ENCODE data around the gene GALNT13.
"Not testable (repeated sequence)": the region's sequence is repeated elsewhere in the genome, so short reads cannot be mapped to it uniquely, and the experiment has no call there.

Gene GALNT13

DNA sequence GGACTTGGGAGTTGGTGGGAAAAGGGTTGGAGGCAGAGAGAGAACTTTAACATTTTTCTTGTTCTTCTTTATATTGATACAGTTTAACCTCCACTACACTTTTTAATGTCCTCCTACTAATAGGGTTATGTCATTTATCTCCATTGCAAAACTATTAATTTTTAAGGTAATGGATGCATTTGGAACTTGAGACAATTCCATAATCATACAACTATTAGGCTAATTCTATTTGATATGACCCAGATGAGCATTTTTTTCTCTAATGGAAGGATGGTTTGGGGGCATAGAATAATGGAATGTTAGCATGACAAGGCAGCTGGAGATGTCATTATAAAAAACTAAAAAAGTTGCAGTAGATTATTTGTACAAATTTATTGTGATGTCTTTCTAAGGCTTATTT is 587.6 kb downstream of the GALNT13 start:
- DNase-seq (ENCODE audit: low read depth): no peak
- TF ChIP-seq, protein P1, sequence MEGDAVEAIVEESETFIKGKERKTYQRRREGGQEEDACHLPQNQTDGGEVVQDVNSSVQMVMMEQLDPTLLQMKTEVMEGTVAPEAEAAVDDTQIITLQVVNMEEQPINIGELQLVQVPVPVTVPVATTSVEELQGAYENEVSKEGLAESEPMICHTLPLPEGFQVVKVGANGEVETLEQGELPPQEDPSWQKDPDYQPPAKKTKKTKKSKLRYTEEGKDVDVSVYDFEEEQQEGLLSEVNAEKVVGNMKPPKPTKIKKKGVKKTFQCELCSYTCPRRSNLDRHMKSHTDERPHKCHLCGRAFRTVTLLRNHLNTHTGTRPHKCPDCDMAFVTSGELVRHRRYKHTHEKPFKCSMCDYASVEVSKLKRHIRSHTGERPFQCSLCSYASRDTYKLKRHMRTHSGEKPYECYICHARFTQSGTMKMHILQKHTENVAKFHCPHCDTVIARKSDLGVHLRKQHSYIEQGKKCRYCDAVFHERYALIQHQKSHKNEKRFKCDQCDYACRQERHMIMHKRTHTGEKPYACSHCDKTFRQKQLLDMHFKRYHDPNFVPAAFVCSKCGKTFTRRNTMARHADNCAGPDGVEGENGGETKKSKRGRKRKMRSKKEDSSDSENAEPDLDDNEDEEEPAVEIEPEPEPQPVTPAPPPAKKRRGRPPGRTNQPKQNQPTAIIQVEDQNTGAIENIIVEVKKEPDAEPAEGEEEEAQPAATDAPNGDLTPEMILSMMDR (IDR thresholded peaks at IDR 0.05; ENCODE audit: control insufficient read depth, extremely low read depth, insufficient read depth): no peak
- H3K4me3 ChIP-seq (ENCODE audit: low read depth, low read length): no peak overlapping the region

DNA sequence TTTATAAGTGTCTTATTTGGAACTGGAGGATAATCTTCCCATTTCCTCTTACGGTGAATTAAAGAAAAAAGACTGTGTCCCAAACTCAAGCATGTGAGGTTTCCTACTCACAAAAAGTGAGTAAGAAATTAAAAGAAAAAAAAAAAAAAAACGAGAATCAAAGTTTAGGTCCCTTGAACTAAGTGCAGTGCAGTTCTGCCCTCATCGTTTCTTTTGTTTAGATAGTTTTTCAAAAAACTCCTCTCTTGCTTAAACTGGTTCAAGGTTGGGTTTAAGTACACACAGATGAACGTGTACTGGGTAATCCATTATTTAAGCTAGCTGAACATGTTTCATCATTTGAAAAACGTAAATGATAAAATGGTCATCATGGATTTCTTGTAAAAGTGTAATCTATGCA is 590.9 kb downstream of the GALNT13 start:
- no peak for DNase-seq (ENCODE audit: low read depth)
- no peak overlapping the region for H3K4me3 ChIP-seq (ENCODE audit: low read depth, low read length)
- TF ChIP-seq, protein P1 (IDR thresholded peaks at IDR 0.05; ENCODE audit: control insufficient read depth, extremely low read depth, insufficient read depth): no peak

DNA sequence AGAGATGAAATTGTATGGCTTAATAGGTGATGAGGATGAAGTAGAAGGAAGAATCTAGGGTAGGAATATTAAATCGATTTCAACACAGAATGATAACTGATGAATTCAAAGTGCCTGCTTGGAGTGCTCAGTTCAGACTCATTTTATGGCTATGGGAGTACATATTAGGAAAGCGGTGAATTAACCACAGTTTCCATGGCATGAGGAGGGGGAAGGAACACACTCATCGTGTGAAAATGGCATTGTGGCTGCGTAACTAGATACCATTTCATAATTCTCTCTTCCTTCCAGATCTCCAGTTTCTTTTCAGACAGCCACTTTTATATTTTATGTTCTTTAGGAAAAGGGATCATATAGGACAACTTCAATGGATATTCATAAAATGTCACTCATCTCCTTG is 594.5 kb downstream of the GALNT13 start:
- no peak for DNase-seq (ENCODE audit: low read depth)
- no peak overlapping the region for H3K4me3 ChIP-seq (ENCODE audit: low read depth, low read length)
- TF ChIP-seq, protein P1 (IDR thresholded peaks at IDR 0.05; ENCODE audit: control insufficient read depth, extremely low read depth, insufficient read depth): no peak

DNA sequence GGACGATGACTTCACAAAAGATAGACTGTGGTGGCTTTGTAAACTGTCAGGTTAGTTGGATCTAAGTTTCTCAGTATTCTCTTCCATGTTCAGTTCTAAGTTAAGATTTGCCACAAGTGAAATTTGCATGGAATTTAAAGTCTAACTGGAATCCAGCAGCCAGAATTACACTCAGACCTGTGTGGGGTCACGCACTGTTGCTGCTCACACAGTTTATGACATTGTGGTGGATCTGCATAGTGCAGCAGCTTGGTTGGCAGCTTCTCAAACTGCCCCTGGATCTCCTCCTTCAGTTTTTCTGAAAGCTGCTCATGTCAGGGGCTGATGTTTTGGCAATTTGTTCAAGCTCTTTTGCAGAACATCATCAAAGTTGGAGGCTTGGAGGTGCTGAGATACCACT is 598.7 kb downstream of the GALNT13 start:
- no peak overlapping the region for H3K4me3 ChIP-seq (ENCODE audit: low read depth, low read length)
- DNase-seq (ENCODE audit: low read depth): no peak
- TF ChIP-seq, protein P1 (IDR thresholded peaks at IDR 0.05; ENCODE audit: control insufficient read depth, extremely low read depth, insufficient read depth): no peak

DNA sequence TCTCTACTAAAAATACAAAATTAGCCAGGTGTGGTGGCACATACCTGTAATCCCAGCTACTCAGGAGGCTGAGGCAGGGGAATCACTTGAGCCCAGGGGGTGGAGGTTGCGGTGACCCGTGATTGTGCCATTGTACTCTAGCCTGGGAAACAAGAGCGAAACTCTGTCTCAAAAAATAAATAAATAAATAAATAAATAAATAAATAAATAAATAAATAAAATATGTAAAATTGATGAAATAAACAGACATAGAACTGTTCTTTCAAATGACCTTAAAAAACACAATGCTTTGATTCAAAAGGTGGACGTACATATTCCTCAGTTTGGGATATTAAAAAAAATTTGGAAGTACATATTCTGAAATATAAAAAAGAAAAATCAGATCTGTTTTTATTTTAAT is 599.8 kb downstream of the GALNT13 start:
- H3K4me3 ChIP-seq (ENCODE audit: low read depth, low read length); DNase-seq (ENCODE audit: low read depth): not testable (repeated sequence)

DNA sequence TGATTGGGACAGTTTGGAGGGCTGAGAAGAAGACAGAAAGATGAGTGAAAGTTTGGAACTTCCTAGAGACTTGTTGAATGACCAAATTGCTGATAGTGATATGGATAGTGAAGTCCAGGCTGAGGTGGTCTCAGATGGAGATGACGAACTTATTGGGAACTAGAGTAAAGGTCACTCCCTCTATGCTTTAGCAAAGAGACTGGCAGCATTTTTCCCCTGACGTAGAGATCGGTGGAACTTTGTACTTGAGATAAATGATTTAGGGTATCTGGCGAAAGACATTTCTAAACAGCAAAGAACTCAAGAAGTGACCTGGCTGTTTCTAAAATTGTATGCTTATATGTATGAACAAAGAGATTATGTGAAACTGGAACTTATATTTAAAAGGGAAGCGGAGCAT is 605.6 kb downstream of the GALNT13 start:
- DNase-seq (ENCODE audit: low read depth): no peak

DNA sequence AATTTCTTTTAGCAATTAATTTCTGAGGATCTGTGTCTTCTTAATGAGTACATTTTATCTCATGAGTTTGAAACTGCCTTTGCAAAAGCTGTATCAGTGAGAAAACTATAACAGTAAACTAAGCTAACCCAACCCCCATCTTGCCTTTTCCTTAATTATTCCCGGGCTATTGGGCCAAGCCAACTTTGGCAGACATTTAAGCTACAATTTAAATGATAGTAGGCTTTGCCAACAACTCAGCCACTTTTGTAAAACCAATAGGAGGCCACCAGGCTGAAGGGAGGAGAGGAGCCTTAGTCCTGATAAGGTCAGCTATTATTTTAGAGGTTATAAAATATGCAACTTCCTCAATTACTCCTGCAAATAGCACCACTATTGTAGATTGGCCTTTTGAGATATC is 608.8 kb downstream of the GALNT13 start:
- no peak for DNase-seq (ENCODE audit: low read depth)
- TF ChIP-seq, protein P1 (IDR thresholded peaks at IDR 0.05; ENCODE audit: control insufficient read depth, extremely low read depth, insufficient read depth): no peak
- no peak overlapping the region for H3K4me3 ChIP-seq (ENCODE audit: low read depth, low read length)

More for the DNA sequence above, 605.6 kb downstream of the GALNT13 start:
- TF ChIP-seq, protein P1 (IDR thresholded peaks at IDR 0.05; ENCODE audit: control insufficient read depth, extremely low read depth, insufficient read depth): no peak
- H3K4me3 ChIP-seq (ENCODE audit: low read depth, low read length): no peak overlapping the region
